HEK293 (cell line): Measurements from ENCODE around the gene FADS1.

Experiments used
- CTCF ChIA-PET: fragments of 350-600 bp; formaldehyde crosslinking; extraction: SDS; loops from one replicate; lab custom pipeline; 2021; ENCODE audit warnings: antibody characterized with exemption; lab: Yijun Ruan, JAX
- POLR2A ChIA-PET: fragments of 300-600 bp; formaldehyde crosslinking; extraction: SDS; loops from one replicate; lab custom pipeline; 2020; ENCODE audit warnings: antibody characterized with exemption, inconsistent platforms; lab: Yijun Ruan, JAX
- H3K27ac ChIP-seq: fragments of 200-500 bp; sonication (Bioruptor generic); 2 replicates; pipeline ENCODE4 v1.5.1; 2014; ENCODE audit warnings: low read depth, low read length, control low read depth, inconsistent platforms; ENCODE audit errors: extremely low read depth
- H3K36me3 ChIP-seq, 2 experiments: fragments of 200-500 bp in 1 of 2; sonication (Bioruptor generic) in 1 of 2; 1 replicate in 1 of 2; 2 replicates in 1 of 2; pipeline ENCODE4 v1.5.1; 2014 to 2017; ENCODE audit warnings: inconsistent platforms in 2 of 2, low read length in 2 of 2; ENCODE audit not compliant: control insufficient read depth in 2 of 2, insufficient read depth in 1 of 2
- H3K4me1 ChIP-seq: fragments of 200-500 bp; sonication (Bioruptor generic); 2 replicates; pipeline ENCODE4 v1.5.1; 2014; ENCODE audit warnings: mild to moderate bottlenecking, low read length, inconsistent platforms; ENCODE audit not compliant: control insufficient read depth, insufficient read depth
- H3K4me3 ChIP-seq: 2 replicates; pipeline ENCODE4 v1.5.1; 2011; ENCODE audit warnings: low read depth, mild to moderate bottlenecking, control low read depth, low read length, moderate library complexity
- H3K9me3 ChIP-seq: fragments of 200-500 bp; sonication (Bioruptor generic); 2 replicates; pipeline ENCODE4 v1.5.1; 2014; ENCODE audit warnings: low read depth, low read length, inconsistent platforms; ENCODE audit not compliant: control insufficient read depth, insufficient read depth
- IKZF3 ChIP-seq: fragments of 450-650 bp; IDR thresholded peaks from 2 replicates; pipeline ENCODE4 v1.5.0; 2018; ENCODE audit warnings: missing biosample characterization, mild to moderate bottlenecking, missing genetic modification characterization, moderate library complexity
- MEIS1 ChIP-seq: sonication (generic); formaldehyde crosslinking; IDR thresholded peaks from 2 replicates; pipeline ENCODE4 v1.8.1; 2022; ENCODE audit warnings: missing genetic modification reagents, mild to moderate bottlenecking, borderline replicate concordance
- MYNN ChIP-seq: fragments of 450-650 bp; formaldehyde crosslinking; IDR thresholded peaks from 2 replicates; pipeline ENCODE4 v1.5.1; 2016; ENCODE audit warnings: missing biosample characterization, missing genetic modification characterization, borderline replicate concordance
- OSR2 ChIP-seq: fragments of 450-650 bp; formaldehyde crosslinking; IDR thresholded peaks from 2 replicates; pipeline ENCODE4 v1.5.1; 2016; ENCODE audit warnings: missing biosample characterization, missing genetic modification characterization
- SETDB1 ChIP-seq: IDR thresholded peaks from one replicate; pipeline ENCODE4 v1.6.1; 2017; ENCODE audit warnings: mild to moderate bottlenecking, low read length, moderate library complexity, mixed read lengths; ENCODE audit not compliant: insufficient read length
- ZBTB48 ChIP-seq: fragments of 450-650 bp; formaldehyde crosslinking; IDR thresholded peaks from 2 replicates; pipeline ENCODE4 v1.5.1; 2016; ENCODE audit warnings: missing biosample characterization, missing genetic modification characterization
- ZNF169 ChIP-seq: fragments of 450-650 bp; formaldehyde crosslinking; IDR thresholded peaks from 2 replicates; pipeline ENCODE4 v1.5.1; 2016; ENCODE audit warnings: missing biosample characterization, missing genetic modification characterization
- ZNF24 ChIP-seq: fragments of 450-650 bp; formaldehyde crosslinking; IDR thresholded peaks from 2 replicates; pipeline ENCODE4 v1.5.1; 2016; ENCODE audit warnings: missing biosample characterization, missing genetic modification characterization
- ZNF366 ChIP-seq: fragments of 450-650 bp; formaldehyde crosslinking; conservative IDR thresholded peaks from 2 replicates; pipeline ENCODE4 v1.5.1; 2016; ENCODE audit warnings: missing biosample characterization, missing genetic modification characterization
- ZNF514 ChIP-seq: fragments of 450-650 bp; formaldehyde crosslinking; IDR thresholded peaks from 2 replicates; pipeline ENCODE4 v1.5.1; 2016; ENCODE audit warnings: missing biosample characterization, missing genetic modification characterization
- ZNF623 ChIP-seq: fragments of 450-650 bp; formaldehyde crosslinking; IDR thresholded peaks from 2 replicates; pipeline ENCODE4 v1.5.1; 2016; ENCODE audit warnings: missing biosample characterization, missing genetic modification characterization
- ZNF76 ChIP-seq: fragments of 450-650 bp; formaldehyde crosslinking; IDR thresholded peaks from 2 replicates; pipeline ENCODE4; 2016; ENCODE audit warnings: low read depth, missing biosample characterization, missing genetic modification characterization, borderline replicate concordance
- ZNF768 ChIP-seq: fragments of 450-650 bp; formaldehyde crosslinking; IDR thresholded peaks from 2 replicates; pipeline ENCODE4 v1.5.1; 2018; ENCODE audit warnings: missing biosample characterization, mild to moderate bottlenecking, missing genetic modification characterization
- TF ChIP-seq, protein P1 (sequence below): fragments of 450-650 bp; IDR thresholded peaks from 2 replicates; pipeline ENCODE4 v1.5.1; 2018; ENCODE audit warnings: missing biosample characterization, missing genetic modification characterization
- TF ChIP-seq, protein P2 (sequence below): fragments of 450-650 bp; formaldehyde crosslinking; IDR thresholded peaks from 2 replicates; pipeline ENCODE4 v1.5.0; 2017; ENCODE audit warnings: missing biosample characterization, missing genetic modification characterization, borderline replicate concordance

Gene FADS1

DNA sequence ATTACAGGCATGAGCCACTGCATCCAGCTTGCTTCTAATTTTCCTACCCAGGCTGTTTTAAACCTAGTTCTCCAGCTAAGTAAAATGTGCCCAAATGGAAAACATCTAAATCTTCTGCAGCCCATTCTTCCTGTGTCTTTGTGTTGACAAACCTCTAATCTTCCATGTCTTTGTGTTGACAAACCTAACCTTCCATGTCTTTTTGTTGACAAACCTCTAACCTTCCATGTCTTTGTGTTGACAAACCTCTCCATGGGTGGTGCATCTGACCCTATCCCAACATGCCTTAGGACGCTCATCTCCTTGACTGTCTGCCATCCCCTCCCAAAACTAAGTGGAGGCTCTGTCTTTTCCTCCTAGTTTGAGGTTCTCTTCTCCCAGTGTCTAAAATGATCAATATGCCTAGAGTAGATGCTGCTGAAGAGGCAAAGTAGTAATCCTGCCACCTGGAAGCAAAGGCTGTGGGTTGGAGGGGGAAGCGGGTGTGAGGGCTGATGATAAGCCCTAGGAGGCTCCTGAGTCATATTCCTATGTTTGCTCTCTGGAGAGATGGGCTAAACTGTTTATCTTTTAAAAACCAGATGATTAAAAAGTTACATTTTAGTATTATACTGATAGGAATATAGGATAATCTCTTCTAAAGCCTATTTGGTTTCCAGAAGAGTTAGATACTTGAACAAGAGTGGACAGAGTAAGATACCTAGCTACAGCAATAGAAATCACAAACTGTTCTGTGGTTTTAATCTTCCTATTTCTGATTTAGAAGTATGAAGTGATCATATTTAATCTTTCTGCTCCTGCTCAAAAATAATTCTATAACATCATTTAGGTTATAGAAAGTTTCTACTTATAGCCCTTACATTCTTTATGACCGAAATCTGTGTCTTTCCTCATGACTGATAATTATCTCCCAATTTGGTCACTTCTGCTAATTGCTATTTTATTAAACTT is 16.2 kb downstream of the FADS1 start:
- no peak overlapping the region for H3K27ac ChIP-seq
- CTCF ChIA-PET: interaction anchor here (0.7 to 1.3 kb wide), 4 partner anchors 8 to 307 kb away, joined by 3 to 9 read pairs (median 4); partner anchors contain the start of gene FEN1
- 0 out of 2 replicates have a peak, but pooled peaks cover 3% of the 10 kb centered on the region for H3K4me1 ChIP-seq
- H3K36me3 ChIP-seq: peaks cover 0 to 89% of the 10 kb centered on the region in 2 experiments; a peak in 2 of 3 replicates
- no peak overlapping the region for H3K4me3 ChIP-seq
- TF ChIP-seq, protein P1, sequence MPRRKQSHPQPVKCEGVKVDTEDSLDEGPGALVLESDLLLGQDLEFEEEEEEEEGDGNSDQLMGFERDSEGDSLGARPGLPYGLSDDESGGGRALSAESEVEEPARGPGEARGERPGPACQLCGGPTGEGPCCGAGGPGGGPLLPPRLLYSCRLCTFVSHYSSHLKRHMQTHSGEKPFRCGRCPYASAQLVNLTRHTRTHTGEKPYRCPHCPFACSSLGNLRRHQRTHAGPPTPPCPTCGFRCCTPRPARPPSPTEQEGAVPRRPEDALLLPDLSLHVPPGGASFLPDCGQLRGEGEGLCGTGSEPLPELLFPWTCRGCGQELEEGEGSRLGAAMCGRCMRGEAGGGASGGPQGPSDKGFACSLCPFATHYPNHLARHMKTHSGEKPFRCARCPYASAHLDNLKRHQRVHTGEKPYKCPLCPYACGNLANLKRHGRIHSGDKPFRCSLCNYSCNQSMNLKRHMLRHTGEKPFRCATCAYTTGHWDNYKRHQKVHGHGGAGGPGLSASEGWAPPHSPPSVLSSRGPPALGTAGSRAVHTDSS: no peak
- TF ChIP-seq OSR2: peak; percentile 24; the same call in 1 of the 2 replicates
- TF ChIP-seq, all 188 proteins: peak for 1
- H3K9me3 ChIP-seq: no peaks in the 10 kb centered on the region
- POLR2A ChIA-PET: interaction anchor here (1.4 to 2.7 kb wide), 2 partner anchors 8 to 14 kb away, joined by 5 to 16 read pairs; partner anchors contain the start of genes FEN1 and TMEM258

DNA sequence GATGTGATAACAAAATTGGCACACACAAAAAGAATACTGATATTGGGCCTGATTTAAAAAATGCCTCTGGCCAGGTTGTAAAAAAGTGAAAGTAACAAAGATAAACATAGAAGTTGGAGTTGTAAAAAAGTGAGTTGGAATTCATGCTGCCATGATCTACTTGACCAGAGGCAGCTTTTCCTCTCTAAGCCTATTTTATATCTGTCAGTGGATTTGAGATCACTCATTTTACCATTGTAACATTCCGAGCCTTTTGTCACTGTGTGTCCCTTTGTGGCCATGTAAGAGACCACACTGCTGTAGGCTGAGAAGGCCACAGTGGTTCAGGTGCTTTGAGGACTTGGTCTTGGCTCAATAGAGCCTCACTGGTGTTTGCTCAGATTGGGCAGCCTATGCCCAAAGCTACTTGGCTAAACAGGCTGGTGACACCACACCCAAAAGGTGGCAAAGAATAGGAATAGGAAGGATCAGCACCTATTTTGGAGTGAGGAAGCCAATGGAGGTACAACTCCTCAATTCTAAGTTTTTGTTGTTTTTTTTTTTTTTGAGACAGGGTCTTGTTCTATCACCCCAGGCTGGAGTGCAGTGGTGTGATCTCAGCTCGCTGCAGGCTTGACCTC is 17.0 kb downstream of the FADS1 start:
- POLR2A ChIA-PET: interaction anchor here (2.7 kb wide), 1 partner anchor 15 kb away, joined by 16 read pairs; no protein-coding TSS in a partner anchor
- Histone ChIP-seq H3K4me1 (0 out of 2 replicates have a peak, but pooled peaks cover 3% of the 10 kb centered on the region), H3K4me3 (no peak overlapping the region), H3K27ac (no peak overlapping the region), H3K9me3 (no peaks in the 10 kb centered on the region), H3K36me3 (peaks cover 0 to 89% of the 10 kb centered on the region in 2 experiments; a peak in 2 of 3 replicates)
- TF ChIP-seq ZNF366 (tag by site-specific recombination) (no peak), ZNF768 (tag by site-specific recombination) (no peak), IKZF3 (no peak), ZNF24 (tag by site-specific recombination) (no peak), ZNF514 (tag by site-specific recombination) (no peak), MEIS1 (CRISPR knock-in tag) (no peak), ZBTB48 (tag by site-specific recombination) (no peak), ZNF623 (tag by site-specific recombination) (no peak), ZNF76 (tag by site-specific recombination) (no peak), ZNF169 (tag by site-specific recombination) (no peak), MYNN (no peak), SETDB1 (no peak)
- TF ChIP-seq, protein P2, sequence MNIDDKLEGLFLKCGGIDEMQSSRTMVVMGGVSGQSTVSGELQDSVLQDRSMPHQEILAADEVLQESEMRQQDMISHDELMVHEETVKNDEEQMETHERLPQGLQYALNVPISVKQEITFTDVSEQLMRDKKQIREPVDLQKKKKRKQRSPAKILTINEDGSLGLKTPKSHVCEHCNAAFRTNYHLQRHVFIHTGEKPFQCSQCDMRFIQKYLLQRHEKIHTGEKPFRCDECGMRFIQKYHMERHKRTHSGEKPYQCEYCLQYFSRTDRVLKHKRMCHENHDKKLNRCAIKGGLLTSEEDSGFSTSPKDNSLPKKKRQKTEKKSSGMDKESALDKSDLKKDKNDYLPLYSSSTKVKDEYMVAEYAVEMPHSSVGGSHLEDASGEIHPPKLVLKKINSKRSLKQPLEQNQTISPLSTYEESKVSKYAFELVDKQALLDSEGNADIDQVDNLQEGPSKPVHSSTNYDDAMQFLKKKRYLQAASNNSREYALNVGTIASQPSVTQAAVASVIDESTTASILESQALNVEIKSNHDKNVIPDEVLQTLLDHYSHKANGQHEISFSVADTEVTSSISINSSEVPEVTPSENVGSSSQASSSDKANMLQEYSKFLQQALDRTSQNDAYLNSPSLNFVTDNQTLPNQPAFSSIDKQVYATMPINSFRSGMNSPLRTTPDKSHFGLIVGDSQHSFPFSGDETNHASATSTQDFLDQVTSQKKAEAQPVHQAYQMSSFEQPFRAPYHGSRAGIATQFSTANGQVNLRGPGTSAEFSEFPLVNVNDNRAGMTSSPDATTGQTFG (tag by site-specific recombination): no peak
- CTCF ChIA-PET: interaction anchor here (0.7 to 5.1 kb wide), 3 partner anchors 12 to 282 kb away, joined by 5 to 49 read pairs (median 28); no protein-coding TSS in a partner anchor
